ENCODE results near the gene MMP24. TPM values are rescaled to one million over a fixed set of nuclear protein-coding genes. Genes with fewer than 3 reads are reported as not detected.

MMP24 gene
- total and polyA plus RNA-seq, 4 experiments from 2014 or later: 0.07 to 0.19 (median 0.09) TPM

- H3K4me1 Mint-ChIP-seq: peaks cover 4 to 10% (median 6%) of the 10 kb centered on the region in 4 donors
- H3K9me3 Mint-ChIP-seq: no peaks in the 10 kb centered on the region
Observed at GRCh38 chr20:35306931-35307517, 80.5 kb downstream of the MMP24 start.

GRCh38 chr20:35307666-35308653 lies 81.5 kb downstream of the MMP24 start:
- DNase-seq: no peak
- no peaks in the 10 kb centered on the region for H3K27me3 ChIP-seq (ENCODE audit: insufficient read depth, low read length)
- ChIA-PET CTCF (ENCODE audit: partially characterized antibody) (interaction anchor here (1.1 to 1.9 kb wide), 6 partner anchors 9 to 137 kb away, joined by 3 to 5 read pairs (median 3); partner anchors contain the start of gene MMP24OS), POLR2A (ENCODE audit: partially characterized antibody) (no interaction called here)
- peaks cover 6 to 10% (median 7%) of the 10 kb centered on the region in 4 donors for H3K4me1 Mint-ChIP-seq
- no peak overlapping the region for H3K4me3 Mint-ChIP-seq
- no peaks in the 10 kb centered on the region for H3K9me3 Mint-ChIP-seq
- intact Hi-C loops (cut with micrococcal nuclease): no loop called here
- peaks cover 5% of the 10 kb centered on the region for H3K36me3 ChIP-seq (ENCODE audit: insufficient read depth, low read length)
- H3K36me3 Mint-ChIP-seq: peaks cover 8 to 27% of the 10 kb centered on the region in 2 donors
- no peak overlapping the region for H3K4me3 ChIP-seq (ENCODE audit: low read length in 2 of 2)
- H3K27ac ChIP-seq (ENCODE audit: low read depth, low read length): no peak overlapping the region
- H3K27ac Mint-ChIP-seq: peak overlapping the region in 4 of 7 donors; percentile 15 to 86 (median 64)
- no peaks in the 10 kb centered on the region for H3K9me3 ChIP-seq (ENCODE audit: control insufficient read depth in 1 of 2, low read length in 2 of 2)
- peaks cover 6% of the 10 kb centered on the region for H3K4me1 ChIP-seq (ENCODE audit: insufficient read depth, low read length)
- no peaks in the 10 kb centered on the region for H3K27me3 Mint-ChIP-seq

More at GRCh38 chr20:35306931-35307517, 80.5 kb downstream of the MMP24 start:
- Histone ChIP-seq H3K4me1 (ENCODE audit: insufficient read depth, low read length) (peaks cover 6% of the 10 kb centered on the region), H3K9me3 (ENCODE audit: control insufficient read depth in 1 of 2, low read length in 2 of 2) (no peaks in the 10 kb centered on the region), H3K36me3 (ENCODE audit: insufficient read depth, low read length) (peaks cover 5% of the 10 kb centered on the region), H3K4me3 (ENCODE audit: low read length in 2 of 2) (no peak overlapping the region), H3K27me3 (ENCODE audit: insufficient read depth, low read length) (no peaks in the 10 kb centered on the region), H3K27ac (ENCODE audit: low read depth, low read length) (no peak overlapping the region)
- ChIA-PET CTCF (ENCODE audit: partially characterized antibody) (interaction anchor here (1.1 to 3.9 kb wide), 5 partner anchors 10 to 133 kb away, joined by 3 to 35 read pairs (median 4); partner anchors contain the start of genes GDF5 and MMP24OS), POLR2A (ENCODE audit: partially characterized antibody) (no interaction called here)
- Mint-ChIP-seq H3K36me3 (peaks cover 0 to 21% of the 10 kb centered on the region in 2 donors), H3K4me3 (no peak overlapping the region), H3K27ac (peak overlapping the region in 3 of 7 donors; percentile 48 to 86 (median 65)), H3K27me3 (no peaks in the 10 kb centered on the region)
- peak in 2 of 5 donors; percentile 14 to 16 for DNase-seq
- intact Hi-C loops (cut with micrococcal nuclease): no loop called here

- Histone ChIP-seq H3K4me1 (ENCODE audit: insufficient read depth, low read length) (peaks cover 3% of the 10 kb centered on the region), H3K4me3 (ENCODE audit: low read length in 2 of 2) (no peak overlapping the region), H3K27ac (ENCODE audit: low read depth, low read length) (no peak overlapping the region), H3K36me3 (ENCODE audit: insufficient read depth, low read length) (no peaks in the 10 kb centered on the region), H3K27me3 (ENCODE audit: insufficient read depth, low read length) (no peaks in the 10 kb centered on the region), H3K9me3 (ENCODE audit: control insufficient read depth in 1 of 2, low read length in 2 of 2) (no peaks in the 10 kb centered on the region)
- Mint-ChIP-seq H3K4me3 (no peak overlapping the region), H3K4me1 (peaks cover 10 to 12% (median 10%) of the 10 kb centered on the region in 4 donors), H3K9me3 (no peaks in the 10 kb centered on the region), H3K27me3 (no peaks in the 10 kb centered on the region), H3K36me3 (peaks cover 13 to 29% of the 10 kb centered on the region in 2 donors), H3K27ac (no peak overlapping the region)
- intact Hi-C loops (cut with micrococcal nuclease): no loop called here
- CTCF ChIA-PET (ENCODE audit: partially characterized antibody): interaction anchor here (1.2 kb wide), 1 partner anchor 18 kb away, joined by 3 read pairs; no protein-coding TSS in a partner anchor
- no peak for DNase-seq
- POLR2A ChIA-PET (ENCODE audit: partially characterized antibody): no interaction called here
Observed at GRCh38 chr20:35311409-35311808, 84.9 kb downstream of the MMP24 start.

GRCh38 chr20:35311822-35312221 lies 85.3 kb downstream of the MMP24 start:
- Mint-ChIP-seq H3K9me3 (no peaks in the 10 kb centered on the region), H3K36me3 (peaks cover 13 to 27% of the 10 kb centered on the region in 2 donors), H3K27ac (no peak overlapping the region), H3K27me3 (no peaks in the 10 kb centered on the region), H3K4me1 (peaks cover 10 to 12% (median 10%) of the 10 kb centered on the region in 4 donors), H3K4me3 (no peak overlapping the region)
- Histone ChIP-seq H3K27ac (ENCODE audit: low read depth, low read length) (no peak overlapping the region), H3K4me3 (ENCODE audit: low read length in 2 of 2) (no peak overlapping the region), H3K36me3 (ENCODE audit: insufficient read depth, low read length) (no peaks in the 10 kb centered on the region), H3K4me1 (ENCODE audit: insufficient read depth, low read length) (peaks cover 3% of the 10 kb centered on the region), H3K9me3 (ENCODE audit: control insufficient read depth in 1 of 2, low read length in 2 of 2) (no peaks in the 10 kb centered on the region), H3K27me3 (ENCODE audit: insufficient read depth, low read length) (no peaks in the 10 kb centered on the region)
- intact Hi-C loops (cut with micrococcal nuclease): no loop called here
- DNase-seq: no peak
- ChIA-PET CTCF (ENCODE audit: partially characterized antibody) (no interaction called here), POLR2A (ENCODE audit: partially characterized antibody) (no interaction called here)

- intact Hi-C loops (cut with micrococcal nuclease): no loop called here
- Mint-ChIP-seq H3K27ac (peak overlapping the region in 3 of 7 donors; percentile 35 to 61 (median 53)), H3K9me3 (no peaks in the 10 kb centered on the region), H3K4me3 (no peak overlapping the region), H3K36me3 (peaks cover 13 to 27% of the 10 kb centered on the region in 2 donors), H3K4me1 (peaks cover 10 to 12% (median 10%) of the 10 kb centered on the region in 4 donors), H3K27me3 (no peaks in the 10 kb centered on the region)
- ChIA-PET POLR2A (ENCODE audit: partially characterized antibody) (no interaction called here), CTCF (ENCODE audit: partially characterized antibody) (no interaction called here)
- Histone ChIP-seq H3K4me1 (ENCODE audit: insufficient read depth, low read length) (peaks cover 3% of the 10 kb centered on the region), H3K27me3 (ENCODE audit: insufficient read depth, low read length) (no peaks in the 10 kb centered on the region), H3K27ac (ENCODE audit: low read depth, low read length) (no peak overlapping the region), H3K36me3 (ENCODE audit: insufficient read depth, low read length) (no peaks in the 10 kb centered on the region), H3K9me3 (ENCODE audit: control insufficient read depth in 1 of 2, low read length in 2 of 2) (no peaks in the 10 kb centered on the region), H3K4me3 (ENCODE audit: low read length in 2 of 2) (no peak overlapping the region)
- DNase-seq: no peak
Observed at GRCh38 chr20:35312318-35312717, 85.8 kb downstream of the MMP24 start.

GRCh38 chr20:35314816-35315631 lies 88.5 kb downstream of the MMP24 start:
- no peaks in the 10 kb centered on the region for H3K36me3 ChIP-seq (ENCODE audit: insufficient read depth, low read length)
- H3K4me3 Mint-ChIP-seq: no peak overlapping the region
- no peaks in the 10 kb centered on the region for H3K9me3 ChIP-seq (ENCODE audit: control insufficient read depth in 1 of 2, low read length in 2 of 2)
- peaks cover 0 to 1% (median 0%) of the 10 kb centered on the region in 8 donors for H3K9me3 Mint-ChIP-seq
- H3K4me1 ChIP-seq (ENCODE audit: insufficient read depth, low read length): peaks cover 3% of the 10 kb centered on the region
- H3K27me3 Mint-ChIP-seq: no peaks in the 10 kb centered on the region
- H3K27ac ChIP-seq (ENCODE audit: low read depth, low read length): no peak overlapping the region
- intact Hi-C loops (cut with micrococcal nuclease): no loop called here
- H3K27me3 ChIP-seq (ENCODE audit: insufficient read depth, low read length): no peaks in the 10 kb centered on the region
- no peak overlapping the region for H3K4me3 ChIP-seq (ENCODE audit: low read length in 2 of 2)
- CTCF ChIA-PET (ENCODE audit: partially characterized antibody): interaction anchor here (1.8 kb wide), 1 partner anchor 12 kb away, joined by 6 read pairs; no protein-coding TSS in a partner anchor
- POLR2A ChIA-PET (ENCODE audit: partially characterized antibody): no interaction called here
- no peak for DNase-seq
- H3K4me1 Mint-ChIP-seq: peaks cover 10 to 18% (median 11%) of the 10 kb centered on the region in 4 donors
- peaks cover 13 to 18% of the 10 kb centered on the region in 2 donors for H3K36me3 Mint-ChIP-seq
- H3K27ac Mint-ChIP-seq: peak overlapping the region in 5 of 7 donors; percentile 1 to 94 (median 82)

All from CD4-positive, alpha-beta memory T cell (primary cell).